HG02981 (cell line): ENCODE data around the gene POU3F1.

Experiments used
- ATAC-seq: cut with Tn5 transposase; IDR thresholded peaks from one replicate; pipeline ENCODE4 v1.9.1; 2021; ENCODE audit warnings: mild to moderate bottlenecking, moderate library complexity; ENCODE audit not compliant: unreplicated experiment

Gene POU3F1

GRCh38 chr1:38006008-38006828 is 40.4 kb downstream of the POU3F1 start:
- ATAC-seq = no peak

- no peak for ATAC-seq
These were observed 41.2 kb downstream of the POU3F1 start, which contains the start of gene FHL3 for GRCh38 chr1:38005195-38006007. Gene FHL3, minus strand, starts transcription at chr1:38005514. Its CDS starts 6,102 bp downstream, at chr1:37999412.

GRCh38 chr1:38004284-38005108 is 42.1 kb downstream of the POU3F1 start:
- no peak for ATAC-seq

GRCh38 chr1:38003261-38004250 is 43.0 kb downstream of the POU3F1 start:
- no peak for ATAC-seq

GRCh38 chr1:38000529-38001455 is 45.8 kb downstream of the POU3F1 start:
- ATAC-seq = no peak

- ATAC-seq = no peak
These were observed 46.4 kb downstream of the POU3F1 start for GRCh38 chr1:38000233-38000528.

- ATAC-seq = no peak
These were observed 47.0 kb downstream of the POU3F1 start for GRCh38 chr1:37999430-38000232.

- ATAC-seq = no peak
These were observed 47.6 kb downstream of the POU3F1 start for GRCh38 chr1:37998913-37999429.

GRCh38 chr1:37998089-37998808 is 48.3 kb downstream of the POU3F1 start:
- no peak for ATAC-seq

GRCh38 chr1:37997256-37998088 is 49.1 kb downstream of the POU3F1 start:
- ATAC-seq = no peak

- no peak for ATAC-seq
These were observed 50.7 kb downstream of the POU3F1 start for GRCh38 chr1:37995751-37996345.

GRCh38 chr1:37994886-37995566 is 51.6 kb downstream of the POU3F1 start:
- no peak for ATAC-seq
